Measurements from ENCODE around the gene GSKIP.

GSKIP gene

GRCh38 chr14:96424109-96424989 is 61.0 kb downstream of the GSKIP start:
- ATAC-seq (ENCODE audit: low read depth) (peak; percentile 88), DNase-seq (ENCODE audit: low spot score) (no peak)
- peak; percentile 93 for TF ChIP-seq CTCF (IDR thresholded peaks at IDR 0.05; ENCODE audit: poor library complexity, severe bottlenecking)

DNA sequence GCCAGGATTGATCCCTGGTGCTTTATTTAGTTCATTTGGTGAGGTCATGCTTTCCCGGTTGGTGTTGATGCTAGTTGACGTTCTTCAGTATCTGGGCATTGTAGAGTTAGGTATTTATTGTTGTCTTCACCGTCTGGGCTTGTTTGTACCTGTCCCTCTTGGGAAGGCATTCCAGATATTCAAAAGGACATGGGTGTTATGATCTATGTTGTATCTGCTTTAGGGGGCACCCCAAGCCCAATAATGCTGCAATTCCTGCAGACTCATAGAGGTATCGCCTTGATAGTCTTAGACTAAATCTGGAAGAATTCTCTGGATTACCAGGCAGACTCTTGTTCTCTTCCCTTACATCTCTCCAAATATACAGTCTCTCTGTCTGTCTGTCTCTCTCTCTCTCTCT is 70.7 kb downstream of the GSKIP start:
- H3K27ac ChIP-seq (ENCODE audit: poor library complexity, severe bottlenecking): no peak overlapping the region
- ATAC-seq (ENCODE audit: low read depth): peak; percentile 31; the same call in 1 of the 3 replicates
- no peaks in the 10 kb centered on the region for H3K4me1 ChIP-seq (ENCODE audit: insufficient read depth, poor library complexity, severe bottlenecking)
- H3K9me3 ChIP-seq (ENCODE audit: severe bottlenecking): no peaks in the 10 kb centered on the region
- H3K27me3 ChIP-seq (ENCODE audit: insufficient read depth, poor library complexity, severe bottlenecking): peaks cover 14% of the 10 kb centered on the region
- H3K4me3 ChIP-seq (ENCODE audit: severe bottlenecking): no peak overlapping the region
- DNase-seq (ENCODE audit: low spot score): no peak
- no peak for TF ChIP-seq CTCF (IDR thresholded peaks at IDR 0.05; ENCODE audit: poor library complexity, severe bottlenecking)
- no peaks in the 10 kb centered on the region for H3K36me3 ChIP-seq (ENCODE audit: low read depth)

More at GRCh38 chr14:96424109-96424989, 61.0 kb downstream of the GSKIP start:
- Histone ChIP-seq H3K27me3 (ENCODE audit: insufficient read depth, poor library complexity, severe bottlenecking) (no peaks in the 10 kb centered on the region), H3K4me1 (ENCODE audit: insufficient read depth, poor library complexity, severe bottlenecking) (no peaks in the 10 kb centered on the region), H3K36me3 (ENCODE audit: low read depth) (no peaks in the 10 kb centered on the region), H3K4me3 (ENCODE audit: severe bottlenecking) (peak overlapping the region; percentile 22), H3K27ac (ENCODE audit: poor library complexity, severe bottlenecking) (no peak overlapping the region), H3K9me3 (ENCODE audit: severe bottlenecking) (no peaks in the 10 kb centered on the region)
